GM12878 (cell line): Measurements from ENCODE around the gene GNAI2. TPM values are rescaled to one million over a fixed set of nuclear protein-coding genes. Genes with fewer than 3 reads are reported as not detected.

Source experiments
- ASH2L ChIP-seq: fragments of 300-600, 200-600 bp; sonication (generic); IDR thresholded peaks from 2 replicates; pipeline ENCODE4 v1.6.1; 2017; ENCODE audit warnings: low read depth, mild to moderate bottlenecking, borderline replicate concordance
- ATF7 ChIP-seq: fragments of 450-650 bp; IDR thresholded peaks from 2 replicates; pipeline ENCODE4 v1.6.1; 2016; ENCODE audit warnings: low read depth, mild to moderate bottlenecking
- BACH1 ChIP-seq: fragments of 450-650 bp; IDR thresholded peaks from 2 replicates; pipeline ENCODE4 v1.6.1; 2017; ENCODE audit warnings: mild to moderate bottlenecking, borderline replicate concordance
- CBX5 ChIP-seq: sonication (generic); IDR thresholded peaks from 2 replicates; pipeline ENCODE4 v1.6.1; 2016; ENCODE audit warnings: low read depth, moderate library complexity, mild to moderate bottlenecking, inconsistent platforms
- KAT2A ChIP-seq: conservative IDR thresholded peaks from 2 replicates; pipeline ENCODE4 v1.6.1; 2011; ENCODE audit warnings: low read depth, low read length; ENCODE audit not compliant: control insufficient read depth
- MTA2 ChIP-seq: fragments of 450-650 bp; IDR thresholded peaks from 2 replicates; pipeline ENCODE4 v1.6.1; 2016; ENCODE audit warnings: low read depth, mild to moderate bottlenecking, moderate library complexity
- NR2C2 ChIP-seq: IDR thresholded peaks from 2 replicates; pipeline ENCODE4 v1.6.1; 2011; ENCODE audit warnings: borderline replicate concordance, low read depth; ENCODE audit not compliant: control insufficient read depth, insufficient read length
- SREBF2 ChIP-seq: IDR thresholded peaks from 2 replicates; pipeline ENCODE4 v1.6.1; 2012; ENCODE audit warnings: mild to moderate bottlenecking, low read length
- USF1 ChIP-seq: IDR thresholded peaks from 2 replicates; pipeline ENCODE4 v1.6.1; 2011; ENCODE audit warnings: borderline replicate concordance, low read depth, mild to moderate bottlenecking, moderate library complexity, mixed read lengths, low read length; ENCODE audit not compliant: insufficient read depth; ENCODE audit errors: extremely low read length
- ZBTB40 ChIP-seq: fragments of 450-650 bp; IDR thresholded peaks from 2 replicates; pipeline ENCODE4 v1.6.1; 2016; ENCODE audit warnings: mild to moderate bottlenecking, moderate library complexity, borderline replicate concordance
- ZNF384 ChIP-seq: IDR thresholded peaks from 2 replicates; pipeline ENCODE4 v1.6.1; 2012; ENCODE audit warnings: low read depth, mild to moderate bottlenecking, low read length, improper control_type of control experiment, borderline replicate concordance
- polyA plus RNA-seq, 11 experiments: library from polyadenylated mRNA; depleted of rRNA in 4 of 11; unstranded in 6 of 11; stranded (reverse) in 5 of 11; fragments of >200 nt; fragmentation: Nextera tagmentation in 4 of 11; fragmentation: Illumina TruSeq in 1 of 11; extraction: Ambion mirVana in 4 of 11; extraction: Trizol in 1 of 11; gene quantifications; 1 replicate in 1 of 11; 2 replicates in 10 of 11; pipeline versions ENCODE4 v1.2.1 to v1.2.3, GENCODE V29; 2011 to 2016; ENCODE audit warnings: inconsistent platforms in 2 of 11, missing spikeins in 2 of 11, low read depth in 1 of 11
- total RNA-seq, 4 experiments: library from RNA; depleted of rRNA in 3 of 4; stranded (reverse); fragments of >200 nt in 3 of 4; fragmentation: Illumina TruSeq in 1 of 4; extraction: Trizol in 1 of 4; gene quantifications; 2 replicates each; pipeline versions ENCODE4 v1.2.1 to v1.2.3, GENCODE V29; 2013 to 2021
- TF ChIP-seq, protein P1 (sequence below): fragments of 450-650 bp; IDR thresholded peaks from 2 replicates; pipeline ENCODE4 v1.6.1; 2017; ENCODE audit warnings: low read depth, mild to moderate bottlenecking, moderate library complexity
- TF ChIP-seq, protein P2 (sequence below): fragments of 450-650 bp; formaldehyde crosslinking; IDR thresholded peaks from 2 replicates; pipeline ENCODE4 v1.4.0; 2022; ENCODE audit warnings: mild to moderate bottlenecking, moderate library complexity
- TF ChIP-seq, protein P3 (sequence below): fragments of 450-650 bp; IDR thresholded peaks from 2 replicates; pipeline ENCODE4 v1.6.1; 2017; ENCODE audit warnings: mild to moderate bottlenecking, moderate library complexity

The GNAI2 gene
- total and polyA plus RNA-seq, 10 of the 15 experiments (the other 5 are each of a cell fraction or from before 2014, with no cell fraction given), result 5.0 to 346 (median 237) TPM

DNA sequence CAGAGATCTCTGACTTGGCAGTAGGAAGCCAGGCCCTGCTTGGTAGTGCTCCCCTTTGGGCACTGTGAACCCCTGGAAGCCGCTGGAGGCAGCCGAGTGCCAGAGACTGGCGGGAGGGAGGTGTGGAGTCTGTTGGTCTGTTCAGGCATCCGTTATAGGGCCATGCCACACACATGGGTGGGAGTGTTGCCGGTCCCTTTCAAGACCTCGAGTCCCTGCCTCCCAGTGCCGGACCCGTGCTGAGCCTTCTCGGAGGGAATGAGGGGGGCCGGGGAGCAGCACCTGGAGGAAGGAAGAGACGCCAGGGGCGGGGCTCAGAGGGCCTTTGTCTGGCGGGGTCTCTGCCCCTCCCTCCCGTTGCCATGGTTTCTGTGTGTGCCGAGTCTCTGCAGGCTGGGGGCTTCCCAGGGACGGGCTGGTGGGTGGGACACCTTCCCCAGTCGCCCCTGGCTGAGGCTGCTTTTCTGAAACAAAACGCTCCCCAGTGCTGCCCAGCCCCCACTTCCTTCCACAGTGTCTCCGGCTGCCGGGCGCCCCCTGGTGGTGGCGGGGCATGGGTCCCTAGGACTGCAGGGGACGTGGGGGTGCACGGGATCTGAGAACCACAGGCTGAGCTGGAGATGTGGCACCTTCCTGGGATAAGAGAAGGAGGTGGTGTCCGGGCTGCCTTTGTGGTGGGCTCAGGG is 10.0 kb downstream of the GNAI2 start (continued):
- TF ChIP-seq, protein P1, sequence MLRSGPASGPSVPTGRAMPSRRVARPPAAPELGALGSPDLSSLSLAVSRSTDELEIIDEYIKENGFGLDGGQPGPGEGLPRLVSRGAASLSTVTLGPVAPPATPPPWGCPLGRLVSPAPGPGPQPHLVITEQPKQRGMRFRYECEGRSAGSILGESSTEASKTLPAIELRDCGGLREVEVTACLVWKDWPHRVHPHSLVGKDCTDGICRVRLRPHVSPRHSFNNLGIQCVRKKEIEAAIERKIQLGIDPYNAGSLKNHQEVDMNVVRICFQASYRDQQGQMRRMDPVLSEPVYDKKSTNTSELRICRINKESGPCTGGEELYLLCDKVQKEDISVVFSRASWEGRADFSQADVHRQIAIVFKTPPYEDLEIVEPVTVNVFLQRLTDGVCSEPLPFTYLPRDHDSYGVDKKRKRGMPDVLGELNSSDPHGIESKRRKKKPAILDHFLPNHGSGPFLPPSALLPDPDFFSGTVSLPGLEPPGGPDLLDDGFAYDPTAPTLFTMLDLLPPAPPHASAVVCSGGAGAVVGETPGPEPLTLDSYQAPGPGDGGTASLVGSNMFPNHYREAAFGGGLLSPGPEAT, result peak; percentile 70; the same call in 1 of the 2 replicates
- no peak for TF ChIP-seq ZBTB40
- TF ChIP-seq ASH2L, result no peak
- no peak for TF ChIP-seq USF1
- TF ChIP-seq SREBF2, result no peak
- peak; percentile 44; the same call in 1 of the 2 replicates for TF ChIP-seq MTA2
- TF ChIP-seq NR2C2, result no peak
- TF ChIP-seq, protein P2, sequence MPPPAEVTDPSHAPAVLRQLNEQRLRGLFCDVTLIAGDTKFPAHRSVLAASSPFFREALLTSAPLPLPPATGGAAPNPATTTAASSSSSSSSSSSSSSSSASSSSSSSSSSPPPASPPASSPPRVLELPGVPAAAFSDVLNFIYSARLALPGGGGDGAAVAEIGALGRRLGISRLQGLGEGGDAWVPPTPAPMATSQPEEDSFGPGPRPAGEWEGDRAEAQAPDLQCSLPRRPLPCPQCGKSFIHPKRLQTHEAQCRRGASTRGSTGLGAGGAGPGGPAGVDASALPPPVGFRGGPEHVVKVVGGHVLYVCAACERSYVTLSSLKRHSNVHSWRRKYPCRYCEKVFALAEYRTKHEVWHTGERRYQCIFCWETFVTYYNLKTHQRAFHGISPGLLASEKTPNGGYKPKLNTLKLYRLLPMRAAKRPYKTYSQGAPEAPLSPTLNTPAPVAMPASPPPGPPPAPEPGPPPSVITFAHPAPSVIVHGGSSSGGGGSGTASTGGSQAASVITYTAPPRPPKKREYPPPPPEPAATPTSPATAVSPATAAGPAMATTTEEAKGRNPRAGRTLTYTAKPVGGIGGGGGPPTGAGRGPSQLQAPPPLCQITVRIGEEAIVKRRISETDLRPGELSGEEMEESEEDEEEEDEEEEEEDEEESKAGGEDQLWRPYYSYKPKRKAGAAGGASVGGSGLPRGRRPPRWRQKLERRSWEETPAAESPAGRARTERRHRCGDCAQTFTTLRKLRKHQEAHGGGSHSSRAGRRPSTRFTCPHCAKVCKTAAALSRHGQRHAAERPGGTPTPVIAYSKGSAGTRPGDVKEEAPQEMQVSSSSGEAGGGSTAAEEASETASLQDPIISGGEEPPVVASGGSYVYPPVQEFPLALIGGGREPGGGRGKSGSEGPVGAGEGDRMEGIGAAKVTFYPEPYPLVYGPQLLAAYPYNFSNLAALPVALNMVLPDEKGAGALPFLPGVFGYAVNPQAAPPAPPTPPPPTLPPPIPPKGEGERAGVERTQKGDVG (CRISPR knock-in tag), result no peak
- no peak for TF ChIP-seq KAT2A
- no peak for TF ChIP-seq BACH1
- no peak for TF ChIP-seq ZNF384
- TF ChIP-seq, protein P3, sequence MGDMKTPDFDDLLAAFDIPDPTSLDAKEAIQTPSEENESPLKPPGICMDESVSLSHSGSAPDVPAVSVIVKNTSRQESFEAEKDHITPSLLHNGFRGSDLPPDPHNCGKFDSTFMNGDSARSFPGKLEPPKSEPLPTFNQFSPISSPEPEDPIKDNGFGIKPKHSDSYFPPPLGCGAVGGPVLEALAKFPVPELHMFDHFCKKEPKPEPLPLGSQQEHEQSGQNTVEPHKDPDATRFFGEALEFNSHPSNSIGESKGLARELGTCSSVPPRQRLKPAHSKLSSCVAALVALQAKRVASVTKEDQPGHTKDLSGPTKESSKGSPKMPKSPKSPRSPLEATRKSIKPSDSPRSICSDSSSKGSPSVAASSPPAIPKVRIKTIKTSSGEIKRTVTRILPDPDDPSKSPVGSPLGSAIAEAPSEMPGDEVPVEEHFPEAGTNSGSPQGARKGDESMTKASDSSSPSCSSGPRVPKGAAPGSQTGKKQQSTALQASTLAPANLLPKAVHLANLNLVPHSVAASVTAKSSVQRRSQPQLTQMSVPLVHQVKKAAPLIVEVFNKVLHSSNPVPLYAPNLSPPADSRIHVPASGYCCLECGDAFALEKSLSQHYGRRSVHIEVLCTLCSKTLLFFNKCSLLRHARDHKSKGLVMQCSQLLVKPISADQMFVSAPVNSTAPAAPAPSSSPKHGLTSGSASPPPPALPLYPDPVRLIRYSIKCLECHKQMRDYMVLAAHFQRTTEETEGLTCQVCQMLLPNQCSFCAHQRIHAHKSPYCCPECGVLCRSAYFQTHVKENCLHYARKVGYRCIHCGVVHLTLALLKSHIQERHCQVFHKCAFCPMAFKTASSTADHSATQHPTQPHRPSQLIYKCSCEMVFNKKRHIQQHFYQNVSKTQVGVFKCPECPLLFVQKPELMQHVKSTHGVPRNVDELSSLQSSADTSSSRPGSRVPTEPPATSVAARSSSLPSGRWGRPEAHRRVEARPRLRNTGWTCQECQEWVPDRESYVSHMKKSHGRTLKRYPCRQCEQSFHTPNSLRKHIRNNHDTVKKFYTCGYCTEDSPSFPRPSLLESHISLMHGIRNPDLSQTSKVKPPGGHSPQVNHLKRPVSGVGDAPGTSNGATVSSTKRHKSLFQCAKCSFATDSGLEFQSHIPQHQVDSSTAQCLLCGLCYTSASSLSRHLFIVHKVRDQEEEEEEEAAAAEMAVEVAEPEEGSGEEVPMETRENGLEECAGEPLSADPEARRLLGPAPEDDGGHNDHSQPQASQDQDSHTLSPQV, result no peak
- TF ChIP-seq ATF7, result no peak
- no peak for TF ChIP-seq CBX5
